D721Med (cell line): ENCODE measurements around the gene ZNF697.

Experiments used
- DNase-seq: peaks from one replicate; pipeline ENCODE4 v3.0.0; 2011; ENCODE audit warnings: low spot score; ENCODE audit not compliant: insufficient read length
- FAIRE-seq: peaks from 2 replicates; lab custom pipeline; 2011; peaks lifted over from hg19 to GRCh38; lab: Jason Lieb, UNC
- TF ChIP-seq, protein P1 (sequence below): IDR thresholded peaks from 2 replicates; pipeline ENCODE4 v1.5.1; 2012; ENCODE audit warnings: mild to moderate bottlenecking, control low read depth; ENCODE audit not compliant: insufficient read depth; ENCODE audit errors: missing control alignments

The ZNF697 gene

GRCh38 chr1:119646521-119647227, 1.4 kb downstream of the ZNF697 start:
- DNase-seq: no peak
- no peak for FAIRE-seq
- TF ChIP-seq, protein P1, sequence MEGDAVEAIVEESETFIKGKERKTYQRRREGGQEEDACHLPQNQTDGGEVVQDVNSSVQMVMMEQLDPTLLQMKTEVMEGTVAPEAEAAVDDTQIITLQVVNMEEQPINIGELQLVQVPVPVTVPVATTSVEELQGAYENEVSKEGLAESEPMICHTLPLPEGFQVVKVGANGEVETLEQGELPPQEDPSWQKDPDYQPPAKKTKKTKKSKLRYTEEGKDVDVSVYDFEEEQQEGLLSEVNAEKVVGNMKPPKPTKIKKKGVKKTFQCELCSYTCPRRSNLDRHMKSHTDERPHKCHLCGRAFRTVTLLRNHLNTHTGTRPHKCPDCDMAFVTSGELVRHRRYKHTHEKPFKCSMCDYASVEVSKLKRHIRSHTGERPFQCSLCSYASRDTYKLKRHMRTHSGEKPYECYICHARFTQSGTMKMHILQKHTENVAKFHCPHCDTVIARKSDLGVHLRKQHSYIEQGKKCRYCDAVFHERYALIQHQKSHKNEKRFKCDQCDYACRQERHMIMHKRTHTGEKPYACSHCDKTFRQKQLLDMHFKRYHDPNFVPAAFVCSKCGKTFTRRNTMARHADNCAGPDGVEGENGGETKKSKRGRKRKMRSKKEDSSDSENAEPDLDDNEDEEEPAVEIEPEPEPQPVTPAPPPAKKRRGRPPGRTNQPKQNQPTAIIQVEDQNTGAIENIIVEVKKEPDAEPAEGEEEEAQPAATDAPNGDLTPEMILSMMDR: no peak

DNA sequence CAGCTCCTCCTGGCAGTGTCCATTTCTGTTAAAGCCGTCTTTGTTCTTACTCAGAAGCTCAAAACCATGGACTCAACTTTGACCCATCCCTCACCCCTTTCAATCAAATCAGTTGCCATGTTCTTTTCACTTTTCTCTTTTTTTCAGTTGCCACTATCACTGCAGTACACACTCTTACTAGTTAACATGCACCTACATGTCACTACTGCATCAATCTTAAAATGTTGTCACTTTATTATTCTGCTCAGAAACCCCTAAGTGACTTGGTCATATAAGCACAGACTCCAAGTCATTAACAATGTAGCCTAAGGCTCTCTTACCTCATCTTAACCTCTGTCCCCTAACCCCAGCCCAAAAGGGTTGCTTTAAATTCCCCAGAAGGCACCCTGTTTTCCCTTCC, 9.0 kb downstream of the ZNF697 start:
- no peak for DNase-seq
- TF ChIP-seq, protein P1: no peak
- FAIRE-seq: no peak

DNA sequence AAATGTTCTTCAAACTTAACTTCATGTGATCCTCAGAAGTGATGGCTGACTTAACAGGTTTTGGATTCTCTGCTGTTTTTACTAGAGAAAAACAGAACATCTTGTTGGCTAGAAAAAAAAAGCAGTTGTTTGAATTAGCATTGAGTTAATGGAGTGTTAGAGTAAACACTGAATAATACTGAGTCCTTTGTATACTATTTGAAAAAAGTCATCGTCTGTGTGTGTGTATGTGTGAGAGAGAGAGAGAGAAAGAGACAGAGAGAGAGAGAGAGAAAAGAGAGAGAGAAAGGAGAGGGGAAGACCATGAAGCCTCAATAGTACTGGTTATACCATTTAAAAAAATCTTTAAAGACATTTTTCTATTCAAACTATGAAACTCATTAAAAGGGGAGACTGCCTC, 10.4 kb downstream of the ZNF697 start:
- no peak for FAIRE-seq
- TF ChIP-seq, protein P1: no peak
- DNase-seq: no peak

DNA sequence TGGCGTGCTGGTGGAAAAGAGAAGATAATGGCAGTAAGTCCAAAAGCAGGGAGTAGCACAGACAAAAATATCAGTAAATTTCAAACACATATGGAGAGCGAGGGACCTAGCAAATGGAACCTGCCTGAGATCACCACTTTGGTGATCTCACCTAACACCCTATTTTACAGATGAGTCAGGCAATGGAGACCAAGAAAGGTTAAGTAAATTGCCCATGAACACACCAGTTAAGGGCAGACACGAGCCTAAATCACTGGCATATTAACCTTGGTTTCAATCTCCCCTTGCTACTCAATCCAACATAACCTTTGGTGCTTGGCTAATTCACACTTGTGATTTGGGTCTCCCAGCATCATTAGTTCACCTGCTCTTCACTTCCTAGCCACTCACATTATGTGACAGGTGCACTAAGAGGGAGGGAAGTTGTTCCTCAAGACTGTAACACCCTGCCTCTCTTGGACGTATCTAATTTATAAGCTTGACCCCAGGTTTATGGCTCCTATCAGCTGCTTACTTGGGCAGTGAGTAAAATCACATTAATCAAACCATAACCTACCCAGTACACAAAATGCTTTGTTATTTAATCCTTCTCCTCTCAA, 11.5 kb downstream of the ZNF697 start:
- DNase-seq (no peak), FAIRE-seq (no peak)
- TF ChIP-seq, protein P1: no peak

DNA sequence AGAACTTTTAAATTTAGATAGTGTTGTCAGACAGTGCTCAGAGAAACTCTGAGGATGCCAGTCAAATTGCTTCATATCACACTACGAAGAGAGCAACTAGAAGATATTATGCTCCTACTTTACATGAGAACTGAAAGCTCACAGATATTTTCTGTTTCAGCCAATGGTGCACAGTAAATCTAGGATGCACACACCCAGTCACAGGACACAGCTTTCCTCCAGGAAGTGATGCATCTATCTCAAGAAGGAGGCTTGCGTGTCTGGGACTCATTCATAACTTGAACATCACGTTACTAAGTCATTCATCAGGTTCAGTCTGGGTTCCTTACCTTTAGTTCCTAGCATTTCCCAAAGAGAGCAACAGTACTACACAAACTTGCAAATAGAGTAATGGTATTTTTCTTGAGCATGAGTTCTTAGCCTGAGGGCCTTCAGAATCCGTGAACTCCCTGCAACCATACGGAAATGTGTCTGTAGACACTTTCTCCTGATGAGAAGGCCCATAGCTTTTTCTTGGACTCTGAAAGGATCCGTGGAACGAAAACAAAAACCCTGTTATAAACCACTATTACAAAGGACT, 12.2 kb downstream of the ZNF697 start:
- TF ChIP-seq, protein P1: no peak
- no peak for DNase-seq
- FAIRE-seq: no peak

GRCh38 chr1:119634016-119634415, 14.1 kb downstream of the ZNF697 start:
- DNase-seq: no peak
- TF ChIP-seq, protein P1: no peak
- FAIRE-seq: no peak

DNA sequence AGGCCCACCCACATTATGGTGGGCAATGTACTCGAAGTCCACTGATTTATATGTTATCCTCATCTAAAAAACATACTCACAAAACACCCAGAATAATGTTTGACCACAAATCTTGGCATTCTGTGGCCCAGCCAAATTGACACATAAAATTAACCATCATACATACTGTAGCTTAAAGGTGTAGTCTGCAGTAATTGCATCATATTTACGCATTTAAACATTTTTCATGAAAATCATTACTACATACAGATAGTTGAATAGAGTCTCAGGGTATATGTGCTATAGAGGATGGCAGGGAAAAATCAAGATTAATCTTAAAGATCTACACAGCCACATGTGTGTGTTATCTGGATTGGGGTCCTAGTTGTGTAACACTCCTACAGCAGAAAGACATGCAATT, 14.5 kb downstream of the ZNF697 start:
- FAIRE-seq (no peak), DNase-seq (no peak)
- TF ChIP-seq, protein P1: no peak
